ENCODE data around the gene GASK1B.

Gene GASK1B

DNA sequence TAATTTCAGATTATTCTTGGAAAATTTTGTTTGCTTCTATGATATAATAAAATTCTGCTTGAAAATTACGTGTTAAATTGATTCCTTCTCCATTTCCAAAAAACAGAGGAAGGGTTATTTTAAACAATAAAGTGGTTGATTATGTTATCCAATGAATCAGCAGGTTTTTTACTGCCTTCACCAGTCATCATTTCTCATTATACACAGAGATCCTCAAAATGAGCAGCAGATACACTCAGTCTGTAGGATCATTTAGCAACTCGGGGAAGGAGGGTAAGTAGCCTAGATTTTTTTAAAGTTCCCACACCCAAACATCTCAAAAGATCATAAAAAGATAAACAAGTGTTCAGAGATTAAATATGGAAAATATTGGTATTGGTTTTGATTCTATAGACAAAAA, 30.6 kb upstream of the GASK1B start:
- no peak overlapping the region for H3K27ac ChIP-seq

DNA sequence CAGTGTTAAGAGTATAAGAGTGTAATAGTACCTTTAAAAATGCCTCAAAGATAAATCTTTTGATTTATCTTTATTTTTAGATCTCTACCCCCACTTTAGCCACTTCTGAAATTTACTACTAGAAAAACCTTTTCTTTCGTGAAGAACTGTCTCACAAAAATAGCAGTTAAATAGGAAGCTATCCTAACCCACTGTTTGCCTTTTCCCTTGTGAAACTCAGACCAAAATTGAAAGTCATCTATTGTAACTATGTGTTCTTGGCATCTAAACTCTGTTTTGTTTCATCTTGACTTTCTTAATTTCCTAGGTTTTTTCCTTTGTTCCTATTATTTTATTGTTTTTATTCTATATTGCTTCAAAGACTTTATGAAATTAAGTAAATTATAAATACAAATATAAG, 29.7 kb upstream of the GASK1B start:
- Histone ChIP-seq H3K27me3 (no peaks in the 10 kb centered on the region), H3K4me2 (no peak overlapping the region), H4K20me1 (no peaks in the 10 kb centered on the region), H3K4me3 (no peak overlapping the region), H3K36me3 (no peaks in the 10 kb centered on the region), H3K9ac (no peak overlapping the region), H3K4me1 (no peaks in the 10 kb centered on the region; the same call in 1 of the 2 replicates), H3K9me3 (no peaks in the 10 kb centered on the region; the same call in 1 of the 2 replicates), H3K27ac (no peak overlapping the region)
- TF ChIP-seq Cebpa-rat (IDR thresholded peaks at IDR 0.05) = no peak

More for the DNA sequence above, 30.6 kb upstream of the GASK1B start:
- Histone ChIP-seq H3K4me3 (no peak overlapping the region), H3K9me3 (no peaks in the 10 kb centered on the region; the same call in 1 of the 2 replicates), H3K27me3 (no peaks in the 10 kb centered on the region), H3K4me1 (no peaks in the 10 kb centered on the region; the same call in 1 of the 2 replicates), H3K36me3 (no peaks in the 10 kb centered on the region), H3K9ac (no peak overlapping the region), H3K4me2 (no peak overlapping the region), H4K20me1 (no peaks in the 10 kb centered on the region)
- no peak for TF ChIP-seq Cebpa-rat (IDR thresholded peaks at IDR 0.05)

- Histone ChIP-seq H3K4me1 (no peaks in the 10 kb centered on the region; the same call in 1 of the 2 replicates), H3K9ac (no peak overlapping the region), H3K27ac (no peak overlapping the region), H4K20me1 (no peaks in the 10 kb centered on the region), H3K36me3 (no peaks in the 10 kb centered on the region), H3K4me3 (no peak overlapping the region), H3K4me2 (no peak overlapping the region), H3K27me3 (no peaks in the 10 kb centered on the region), H3K9me3 (no peaks in the 10 kb centered on the region; the same call in 1 of the 2 replicates)
- TF ChIP-seq Cebpa-rat (IDR thresholded peaks at IDR 0.05) = no peak
Measured at GRCh38 chr4:158201876-158202275, 29.1 kb upstream of the GASK1B start.

DNA sequence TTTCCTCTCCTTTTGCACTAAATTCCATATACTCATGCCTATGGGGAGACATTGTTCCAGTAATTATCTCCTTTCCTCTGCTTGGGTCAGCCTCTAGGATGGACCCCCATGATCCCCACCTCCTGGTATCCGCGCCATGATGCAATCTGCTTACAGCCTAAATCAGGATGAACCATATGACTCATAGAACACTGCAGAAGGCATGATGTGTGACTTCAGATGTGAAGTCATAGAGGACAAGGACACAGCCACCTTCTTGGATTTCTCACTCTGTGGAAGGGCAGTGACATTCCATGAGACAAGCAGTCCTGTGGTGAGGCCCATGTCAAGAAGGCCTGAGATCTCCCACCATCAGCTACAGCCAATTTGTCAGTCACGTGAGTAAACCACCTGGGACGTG, 28.5 kb upstream of the GASK1B start:
- no peak overlapping the region for H3K27ac ChIP-seq
- TF ChIP-seq Cebpa-rat (IDR thresholded peaks at IDR 0.05) = no peak
- H4K20me1 ChIP-seq = no peaks in the 10 kb centered on the region
- no peak overlapping the region for H3K4me3 ChIP-seq
- no peaks in the 10 kb centered on the region for H3K36me3 ChIP-seq
- no peaks in the 10 kb centered on the region for H3K27me3 ChIP-seq
- no peak overlapping the region for H3K4me2 ChIP-seq
- no peaks in the 10 kb centered on the region; the same call in 1 of the 2 replicates for H3K4me1 ChIP-seq
- no peaks in the 10 kb centered on the region; the same call in 1 of the 2 replicates for H3K9me3 ChIP-seq
- no peak overlapping the region for H3K9ac ChIP-seq

- no peak overlapping the region for H3K9ac ChIP-seq
- H3K27me3 ChIP-seq = no peaks in the 10 kb centered on the region
- H3K4me1 ChIP-seq = no peaks in the 10 kb centered on the region; the same call in 1 of the 2 replicates
- H4K20me1 ChIP-seq = no peaks in the 10 kb centered on the region
- no peak overlapping the region for H3K4me3 ChIP-seq
- no peaks in the 10 kb centered on the region for H3K36me3 ChIP-seq
- H3K4me2 ChIP-seq = no peak overlapping the region
- no peaks in the 10 kb centered on the region for H3K9me3 ChIP-seq
- no peak overlapping the region for H3K27ac ChIP-seq
- TF ChIP-seq Cebpa-rat (IDR thresholded peaks at IDR 0.05) = no peak
Measured at GRCh38 chr4:158200214-158200613, 27.4 kb upstream of the GASK1B start.

DNA sequence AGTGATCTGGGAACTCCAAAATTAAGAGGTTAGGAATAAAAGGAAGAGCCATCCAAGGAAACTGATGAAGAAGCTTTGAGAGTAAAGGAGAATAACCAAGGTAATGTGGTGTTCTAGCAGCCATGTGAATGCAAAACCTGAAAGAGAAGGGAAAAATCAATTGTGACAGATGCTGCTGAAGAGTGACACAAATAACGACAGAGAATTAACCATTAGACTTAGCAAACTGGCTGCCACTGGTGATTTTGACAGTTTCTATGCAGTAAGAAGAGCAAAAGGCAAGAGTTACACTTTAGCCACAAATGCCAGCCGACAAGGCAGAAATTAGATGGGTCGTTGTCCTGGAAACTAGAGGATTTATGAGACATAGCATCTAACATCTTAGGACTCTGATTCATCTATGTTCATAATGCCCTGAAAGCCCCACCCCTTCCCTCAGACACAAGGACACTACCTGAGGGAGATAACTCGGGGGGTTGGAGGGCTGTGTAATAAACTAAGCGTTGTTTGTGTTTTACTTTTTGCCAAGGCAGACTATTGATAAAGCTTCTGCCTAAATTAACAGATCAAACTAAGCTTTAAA, 24.5 kb upstream of the GASK1B start:
- Histone ChIP-seq H3K4me1 (no peaks in the 10 kb centered on the region; the same call in 1 of the 2 replicates), H3K9ac (no peak overlapping the region)

GRCh38 chr4:158195297-158195696, 22.5 kb upstream of the GASK1B start:
- TF ChIP-seq Cebpa-rat (IDR thresholded peaks at IDR 0.05) = no peak
- Histone ChIP-seq H4K20me1 (no peaks in the 10 kb centered on the region), H3K4me3 (no peak overlapping the region), H3K27ac (no peak overlapping the region), H3K36me3 (no peaks in the 10 kb centered on the region), H3K9ac (no peak overlapping the region), H3K27me3 (no peaks in the 10 kb centered on the region), H3K4me2 (no peak overlapping the region), H3K4me1 (no peaks in the 10 kb centered on the region), H3K9me3 (no peaks in the 10 kb centered on the region)

More for the DNA sequence above, 24.5 kb upstream of the GASK1B start:
- Histone ChIP-seq H3K4me3 (no peak overlapping the region), H3K36me3 (no peaks in the 10 kb centered on the region), H3K27me3 (no peaks in the 10 kb centered on the region), H3K27ac (no peak overlapping the region), H3K9me3 (no peaks in the 10 kb centered on the region), H3K4me2 (no peak overlapping the region), H4K20me1 (no peaks in the 10 kb centered on the region)
- no peak for TF ChIP-seq Cebpa-rat (IDR thresholded peaks at IDR 0.05)

GRCh38 chr4:158193171-158193749, 20.4 kb upstream of the GASK1B start:
- no peaks in the 10 kb centered on the region for H4K20me1 ChIP-seq
- no peaks in the 10 kb centered on the region for H3K9me3 ChIP-seq
- no peak overlapping the region for H3K27ac ChIP-seq
- H3K36me3 ChIP-seq = no peaks in the 10 kb centered on the region
- H3K4me3 ChIP-seq = no peak overlapping the region
- no peaks in the 10 kb centered on the region for H3K4me1 ChIP-seq
- TF ChIP-seq Cebpa-rat (IDR thresholded peaks at IDR 0.05) = no peak
- no peak overlapping the region for H3K9ac ChIP-seq
- H3K4me2 ChIP-seq = no peak overlapping the region
- H3K27me3 ChIP-seq = no peaks in the 10 kb centered on the region

DNA sequence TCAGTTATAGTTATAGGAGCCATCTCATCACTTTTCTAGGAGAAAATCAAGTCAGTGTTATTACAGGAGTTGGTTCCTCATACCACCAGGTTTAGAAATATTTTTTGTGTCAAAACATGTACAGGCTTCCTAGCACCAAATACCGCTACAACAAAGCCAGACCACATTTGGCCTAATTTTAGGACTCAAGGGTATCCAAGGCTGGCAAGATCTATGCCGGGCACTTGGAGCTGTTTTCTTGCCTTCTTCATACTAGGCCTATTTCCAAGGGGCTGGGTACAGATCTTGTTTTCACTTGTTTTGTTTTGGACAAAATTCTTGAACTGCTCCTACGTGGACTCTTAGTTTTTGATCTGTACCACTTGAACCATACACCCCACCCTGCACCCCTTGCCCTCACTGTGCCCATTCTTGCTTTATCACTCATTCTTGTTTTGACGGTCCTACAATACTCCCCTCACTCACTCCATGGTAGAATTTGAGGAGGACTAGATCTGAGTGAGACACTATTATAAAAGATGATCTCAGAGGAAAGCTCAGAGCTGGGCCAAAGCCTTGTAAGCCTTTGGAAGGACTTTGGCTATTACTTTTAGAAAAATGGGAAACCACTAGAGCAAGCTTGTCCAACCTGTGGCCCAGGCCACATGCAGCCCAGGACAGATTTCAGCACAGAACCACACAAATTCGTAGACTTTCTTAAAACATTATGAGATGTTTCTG, 19.8 kb upstream of the GASK1B start:
- TF ChIP-seq Cebpa-rat (IDR thresholded peaks at IDR 0.05) = no peak
- H3K4me3 ChIP-seq = no peak overlapping the region

GRCh38 chr4:158190718-158191117, 17.9 kb upstream of the GASK1B start:
- Histone ChIP-seq H3K27me3 (no peaks in the 10 kb centered on the region), H3K4me3 (no peak overlapping the region), H3K4me2 (no peak overlapping the region), H4K20me1 (no peaks in the 10 kb centered on the region), H3K9me3 (no peaks in the 10 kb centered on the region), H3K36me3 (no peaks in the 10 kb centered on the region), H3K27ac (no peak overlapping the region), H3K9ac (no peak overlapping the region), H3K4me1 (no peaks in the 10 kb centered on the region)
- TF ChIP-seq Cebpa-rat (IDR thresholded peaks at IDR 0.05) = no peak

More for the DNA sequence above, 19.8 kb upstream of the GASK1B start:
- Histone ChIP-seq H4K20me1 (no peaks in the 10 kb centered on the region), H3K4me1 (no peaks in the 10 kb centered on the region), H3K4me2 (no peak overlapping the region), H3K9me3 (no peaks in the 10 kb centered on the region), H3K9ac (no peak overlapping the region), H3K27ac (no peak overlapping the region), H3K27me3 (no peaks in the 10 kb centered on the region), H3K36me3 (no peaks in the 10 kb centered on the region)
